BE2C (cell line): ENCODE results near the gene TXNL1.

Source experiments
- DNase-seq: peaks from one replicate; pipeline ENCODE4 v3.0.0-alpha.2; 2020
- H3K27me3 ChIP-seq: fragments of 250-450 bp; sonication (Bioruptor Pico); 2 replicates; pipeline ENCODE4 v1.5.1; 2020; ENCODE audit warnings: mild to moderate bottlenecking
- H3K36me3 ChIP-seq: fragments of 250-450 bp; sonication (Bioruptor Pico); 2 replicates; pipeline ENCODE4 v1.5.1; 2020; ENCODE audit warnings: mild to moderate bottlenecking
- H3K4me1 ChIP-seq: fragments of 250-450 bp; sonication (Bioruptor Pico); 2 replicates; pipeline ENCODE4 v1.5.1; 2020
- H3K4me3 ChIP-seq: 2 replicates; pipeline ENCODE4 v1.5.1; 2011; ENCODE audit warnings: low read depth, low read length
- H3K9me3 ChIP-seq: fragments of 250-450 bp; sonication (Bioruptor Pico); 2 replicates; pipeline ENCODE4 v1.5.1; 2020
- CTCF ChIP-seq: IDR thresholded peaks from 2 replicates; pipeline ENCODE4 v1.5.1; 2012; ENCODE audit warnings: mild to moderate bottlenecking, low read depth, low read length

The TXNL1 gene

DNA sequence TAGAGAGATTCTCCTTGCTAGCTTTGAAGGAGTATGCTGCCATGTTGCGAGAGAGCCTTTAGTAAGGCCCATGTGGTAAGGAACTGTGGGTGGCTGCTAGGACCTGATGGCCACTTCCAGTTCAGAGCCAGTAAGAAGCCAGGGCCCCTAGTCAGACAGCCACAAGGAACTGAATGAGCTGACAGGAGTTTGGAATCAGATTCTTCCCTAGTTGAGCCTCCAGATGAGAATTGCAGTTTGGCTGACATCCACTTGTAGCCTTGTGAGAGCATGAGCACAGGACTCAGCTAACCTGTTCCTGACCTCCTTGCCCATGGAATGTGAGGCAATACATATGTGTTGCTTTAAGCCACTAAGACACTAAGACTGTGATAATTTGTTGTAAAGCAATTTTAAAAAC lies 11.6 kb upstream of the TXNL1 start:
- H3K36me3 ChIP-seq: no peaks in the 10 kb centered on the region
- H3K27me3 ChIP-seq: no peaks in the 10 kb centered on the region
- TF ChIP-seq CTCF: no peak
- no peak overlapping the region for H3K4me3 ChIP-seq
- no peaks in the 10 kb centered on the region for H3K9me3 ChIP-seq
- DNase-seq: no peak
- no peaks in the 10 kb centered on the region for H3K4me1 ChIP-seq

GRCh38 chr18:56647951-56648893 lies 9.8 kb upstream of the TXNL1 start:
- no peak for DNase-seq
- H3K4me1 ChIP-seq: no peaks in the 10 kb centered on the region
- no peaks in the 10 kb centered on the region for H3K9me3 ChIP-seq
- no peak overlapping the region for H3K4me3 ChIP-seq
- no peaks in the 10 kb centered on the region for H3K27me3 ChIP-seq
- H3K36me3 ChIP-seq: no peaks in the 10 kb centered on the region
- TF ChIP-seq CTCF: no peak

DNA sequence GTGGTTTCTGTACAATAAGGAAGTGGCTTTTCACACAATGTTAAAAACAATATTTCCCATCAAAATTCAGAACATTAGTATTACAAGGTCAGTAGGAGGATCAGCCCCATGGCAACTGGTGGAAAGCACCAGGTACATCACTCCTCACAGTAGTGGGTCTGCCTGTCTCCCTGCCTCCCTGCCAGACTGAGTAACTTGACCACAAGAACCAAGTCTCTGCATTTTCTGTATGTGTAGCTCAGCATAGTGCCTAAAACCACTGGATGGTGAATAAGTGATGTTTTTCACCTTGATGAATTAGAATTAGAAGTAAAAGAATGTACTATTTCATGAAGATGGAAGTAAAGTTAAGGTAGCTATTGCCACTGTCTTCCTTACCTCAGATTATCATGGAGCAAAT lies 8.7 kb upstream of the TXNL1 start:
- TF ChIP-seq CTCF: no peak
- Histone ChIP-seq H3K4me3 (no peak overlapping the region), H3K4me1 (no peaks in the 10 kb centered on the region), H3K36me3 (no peaks in the 10 kb centered on the region), H3K9me3 (no peaks in the 10 kb centered on the region), H3K27me3 (no peaks in the 10 kb centered on the region)
- no peak for DNase-seq

DNA sequence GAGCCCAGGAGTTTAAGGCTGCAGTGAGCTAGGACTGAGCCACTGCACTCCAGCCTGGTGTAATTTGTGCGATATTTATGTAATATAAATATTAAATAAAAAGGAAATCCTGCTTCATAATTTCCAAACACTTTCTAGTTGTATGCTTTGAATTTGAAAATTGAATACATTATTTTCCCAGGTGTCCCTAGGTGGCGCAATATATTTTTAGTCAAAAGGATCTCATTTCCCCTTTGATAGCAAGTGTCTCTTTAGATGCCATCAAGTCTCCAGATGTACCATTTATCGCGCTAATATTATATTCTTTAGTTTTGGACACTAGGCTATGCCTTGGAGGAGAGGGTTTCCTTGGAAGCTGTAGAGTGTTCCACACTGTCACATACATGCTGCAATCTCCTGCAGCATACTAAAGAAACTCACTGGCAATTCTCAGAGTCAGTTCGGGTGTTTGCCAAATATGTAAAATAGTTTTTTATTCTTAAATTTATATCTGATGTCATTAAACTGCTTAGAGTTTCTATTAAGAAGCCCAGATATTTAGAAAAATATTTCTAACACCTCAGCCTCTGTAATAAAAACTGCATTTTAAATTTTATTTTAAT lies 7.1 kb upstream of the TXNL1 start:
- peak; percentile 48; the same call in 1 of the 2 replicates for TF ChIP-seq CTCF
- Histone ChIP-seq H3K27me3 (no peaks in the 10 kb centered on the region), H3K4me1 (no peaks in the 10 kb centered on the region), H3K4me3 (no peak overlapping the region), H3K9me3 (no peaks in the 10 kb centered on the region), H3K36me3 (no peaks in the 10 kb centered on the region)
- no peak for DNase-seq

DNA sequence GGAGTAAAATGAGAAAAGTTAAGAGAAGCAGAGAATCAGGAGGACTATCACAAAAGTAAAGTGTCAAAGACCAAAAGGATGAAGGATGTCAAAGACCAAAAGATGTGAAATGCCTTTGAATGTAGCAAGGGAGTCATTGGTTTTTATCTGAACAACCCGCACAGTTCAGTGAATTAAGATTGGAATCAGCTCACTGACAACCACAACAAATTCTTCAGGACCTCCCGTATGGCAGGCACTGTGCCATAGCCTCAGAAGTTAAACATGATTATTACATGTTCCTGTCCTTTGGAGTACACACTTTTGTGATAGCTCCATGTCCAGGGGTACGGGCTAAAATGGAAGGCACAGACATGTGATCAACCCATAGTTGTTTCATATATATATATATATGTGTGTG lies 5.0 kb upstream of the TXNL1 start:
- H3K4me1 ChIP-seq: no peaks in the 10 kb centered on the region; the same call in 1 of the 2 replicates
- H3K27me3 ChIP-seq: no peaks in the 10 kb centered on the region
- no peak for DNase-seq
- H3K4me3 ChIP-seq: no peak overlapping the region
- no peak for TF ChIP-seq CTCF
- no peaks in the 10 kb centered on the region for H3K9me3 ChIP-seq
- no peaks in the 10 kb centered on the region for H3K36me3 ChIP-seq

- Histone ChIP-seq H3K4me3 (no peak overlapping the region), H3K36me3 (no peaks in the 10 kb centered on the region), H3K4me1 (no peaks in the 10 kb centered on the region; the same call in 1 of the 2 replicates), H3K27me3 (no peaks in the 10 kb centered on the region), H3K9me3 (no peaks in the 10 kb centered on the region)
- TF ChIP-seq CTCF: no peak
- no peak for DNase-seq
Observed at GRCh38 chr18:56641714-56642337, 3.4 kb upstream of the TXNL1 start.
